NCI-H2107 (cell line): Measurements from ENCODE around the gene PRKRA.
"Not testable (repeated sequence)": the region's sequence is repeated elsewhere in the genome, so short reads cannot be mapped to it uniquely, and the experiment has no call there.

Experiments
- DNase-seq: peaks from one replicate; lab custom pipeline; 2025; lab: John Stamatoyannopoulos, UW

Gene PRKRA

GRCh38 chr2:178413472-178414265 lies 37.3 kb downstream of the PRKRA start:
- peak; percentile 37 for DNase-seq

- DNase-seq = not testable (repeated sequence)
These were observed 38.5 kb downstream of the PRKRA start for GRCh38 chr2:178412453-178412852.

GRCh38 chr2:178412047-178412446 lies 38.9 kb downstream of the PRKRA start:
- no peak for DNase-seq

GRCh38 chr2:178409261-178409660 lies 41.7 kb downstream of the PRKRA start:
- DNase-seq = no peak

GRCh38 chr2:178404368-178404767 lies 46.6 kb downstream of the PRKRA start:
- no peak for DNase-seq

GRCh38 chr2:178403671-178404306 lies 47.2 kb downstream of the PRKRA start:
- DNase-seq = no peak

- no peak for DNase-seq
These were observed 49.0 kb downstream of the PRKRA start for GRCh38 chr2:178401994-178402437.

GRCh38 chr2:178397002-178397605 lies 53.9 kb downstream of the PRKRA start:
- peak; percentile 12 for DNase-seq

- DNase-seq = no peak
These were observed 54.9 kb downstream of the PRKRA start for GRCh38 chr2:178395941-178396570.

- DNase-seq = no peak
These were observed 55.7 kb downstream of the PRKRA start for GRCh38 chr2:178395295-178395694.

GRCh38 chr2:178394859-178395258 lies 56.1 kb downstream of the PRKRA start:
- no peak for DNase-seq

- no peak for DNase-seq
These were observed 58.8 kb downstream of the PRKRA start for GRCh38 chr2:178392215-178392614.

GRCh38 chr2:178391701-178392100 lies 59.3 kb downstream of the PRKRA start:
- no peak for DNase-seq

- DNase-seq = no peak
These were observed 62.7 kb downstream of the PRKRA start for GRCh38 chr2:178388287-178388686.

GRCh38 chr2:178386986-178387597 lies 63.9 kb downstream of the PRKRA start:
- DNase-seq = no peak

GRCh38 chr2:178385595-178386148 lies 65.3 kb downstream of the PRKRA start:
- no peak for DNase-seq

GRCh38 chr2:178383718-178384117 lies 67.3 kb downstream of the PRKRA start:
- no peak for DNase-seq
